PFSK-1 (cell line): ENCODE results near the gene MEGF6.

Experiments used
- FOXP2 ChIP-seq: optimal IDR thresholded peaks from 2 replicates; pipeline ENCODE3; 2011; ENCODE audit warnings: borderline replicate concordance, control low read depth, inconsistent platforms; ENCODE audit not compliant: insufficient read depth; ENCODE audit errors: extremely low read length, extremely low read depth
- POLR2AphosphoS5 ChIP-seq: IDR thresholded peaks from 2 replicates; pipeline ENCODE4 v1.6.1; 2012; ENCODE audit warnings: low read depth, mild to moderate bottlenecking, control low read depth, low read length, moderate library complexity
- REST ChIP-seq, 2 experiments: IDR thresholded peaks; 2 replicates each; pipeline versions ENCODE4 v1.6.1 to v1.8.0; 2011 to 2012; ENCODE audit warnings: low read depth in 2 of 2, low read length in 2 of 2, control low read depth in 1 of 2, inconsistent platforms in 1 of 2, mild to moderate bottlenecking in 1 of 2, moderate library complexity in 1 of 2; ENCODE audit not compliant: insufficient read depth in 1 of 2
- SIN3A ChIP-seq: IDR thresholded peaks from 2 replicates; pipeline ENCODE4 v1.6.1; 2012; ENCODE audit warnings: mild to moderate bottlenecking, low read length, moderate library complexity, borderline replicate concordance; ENCODE audit not compliant: insufficient read depth
- TAF1 ChIP-seq: IDR thresholded peaks from 2 replicates; pipeline ENCODE4 v1.6.1; 2012; ENCODE audit warnings: low read length, control low read depth, borderline replicate concordance; ENCODE audit not compliant: insufficient read depth

MEGF6 gene

DNA sequence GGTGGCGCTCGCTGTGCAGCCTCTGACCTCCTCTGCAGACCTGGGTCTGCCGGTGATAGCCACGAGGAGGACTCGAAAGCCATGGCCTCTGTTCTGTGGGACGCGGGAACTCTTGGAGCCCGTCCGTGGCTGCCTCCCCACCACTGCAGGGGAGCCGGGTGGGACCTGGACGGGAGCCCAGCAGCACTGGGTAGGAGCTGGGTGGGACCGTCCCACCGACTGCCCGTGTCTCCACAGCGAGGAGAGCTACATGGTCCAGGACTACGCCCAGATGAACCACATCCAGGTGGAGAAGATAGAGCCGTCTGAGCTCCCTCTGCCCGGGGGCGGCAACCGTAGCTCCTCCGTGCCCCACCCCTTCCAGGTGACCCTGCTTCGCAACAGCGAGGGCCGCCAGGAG, 133.1 kb downstream of the MEGF6 start:
- TF ChIP-seq TAF1 (no peak), SIN3A (no peak)

DNA sequence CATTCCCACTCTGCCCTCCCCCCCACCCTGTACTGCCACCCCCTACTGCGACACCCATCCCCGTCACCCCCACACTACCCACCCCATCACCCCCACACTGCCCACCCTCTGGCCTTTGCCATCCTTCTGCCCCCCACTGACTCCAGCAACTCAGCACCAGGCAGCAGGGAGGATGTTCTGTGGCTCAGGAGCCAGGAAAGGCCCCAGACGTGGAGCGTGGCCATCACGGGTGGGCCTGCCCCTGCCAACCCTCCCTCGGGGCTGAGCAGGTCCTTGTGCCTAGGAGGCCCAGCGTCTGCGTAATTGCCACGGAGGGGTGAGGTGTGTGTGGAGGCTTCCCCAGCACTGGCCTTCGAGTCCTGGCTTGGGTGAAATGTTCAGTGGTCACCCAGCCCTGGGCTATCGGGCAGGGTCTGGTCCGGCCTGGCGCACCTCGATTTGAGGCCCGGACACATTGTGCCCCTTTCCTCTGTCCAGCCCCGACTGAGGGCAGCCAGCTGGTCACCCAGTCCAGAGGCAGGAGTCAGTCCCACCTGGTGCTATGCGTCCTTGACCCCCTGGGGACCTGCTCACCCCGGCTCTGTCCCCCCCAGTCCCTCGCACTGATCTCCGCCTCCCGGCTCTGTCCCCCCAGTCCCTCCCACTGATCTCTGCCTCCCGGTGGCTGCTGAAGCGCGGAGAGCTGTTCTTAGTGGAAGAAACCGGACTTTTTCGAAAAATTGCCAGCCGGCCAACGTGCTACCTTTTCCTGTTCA, 133.9 kb downstream of the MEGF6 start:
- TF ChIP-seq FOXP2 = no peak
- no peak for TF ChIP-seq TAF1
- TF ChIP-seq REST (IDR thresholded peaks at IDR 0.05; ENCODE audit: insufficient read depth in 1 of 2, low read depth in 2 of 2, low read length in 2 of 2) = no peak
- no peak for TF ChIP-seq SIN3A
- TF ChIP-seq POLR2AphosphoS5 = no peak

DNA sequence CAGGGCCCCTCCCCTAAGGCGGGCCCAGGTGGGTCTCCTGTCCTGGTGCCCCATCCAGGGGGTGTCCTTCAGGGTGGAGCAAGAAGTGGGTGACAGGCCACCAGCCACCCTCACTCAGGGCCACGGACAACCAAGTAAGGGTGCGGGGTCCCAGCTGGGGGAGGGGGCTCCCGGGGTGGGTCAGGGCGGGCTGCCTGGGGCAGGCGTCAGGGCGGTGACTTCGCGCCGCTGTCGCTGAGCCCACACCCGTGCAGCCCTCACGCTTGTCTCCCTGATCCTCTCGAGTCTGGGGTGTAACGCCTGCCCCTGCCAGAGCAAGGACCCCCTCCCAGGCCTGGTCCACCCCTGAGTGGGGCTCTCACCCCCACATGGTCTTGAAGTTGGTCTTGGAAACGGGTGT, 134.6 kb downstream of the MEGF6 start:
- TF ChIP-seq REST (IDR thresholded peaks at IDR 0.05; ENCODE audit: insufficient read depth in 1 of 2, low read depth in 2 of 2, low read length in 2 of 2) (no peak), TAF1 (no peak), SIN3A (no peak), POLR2AphosphoS5 (no peak), FOXP2 (no peak)

DNA sequence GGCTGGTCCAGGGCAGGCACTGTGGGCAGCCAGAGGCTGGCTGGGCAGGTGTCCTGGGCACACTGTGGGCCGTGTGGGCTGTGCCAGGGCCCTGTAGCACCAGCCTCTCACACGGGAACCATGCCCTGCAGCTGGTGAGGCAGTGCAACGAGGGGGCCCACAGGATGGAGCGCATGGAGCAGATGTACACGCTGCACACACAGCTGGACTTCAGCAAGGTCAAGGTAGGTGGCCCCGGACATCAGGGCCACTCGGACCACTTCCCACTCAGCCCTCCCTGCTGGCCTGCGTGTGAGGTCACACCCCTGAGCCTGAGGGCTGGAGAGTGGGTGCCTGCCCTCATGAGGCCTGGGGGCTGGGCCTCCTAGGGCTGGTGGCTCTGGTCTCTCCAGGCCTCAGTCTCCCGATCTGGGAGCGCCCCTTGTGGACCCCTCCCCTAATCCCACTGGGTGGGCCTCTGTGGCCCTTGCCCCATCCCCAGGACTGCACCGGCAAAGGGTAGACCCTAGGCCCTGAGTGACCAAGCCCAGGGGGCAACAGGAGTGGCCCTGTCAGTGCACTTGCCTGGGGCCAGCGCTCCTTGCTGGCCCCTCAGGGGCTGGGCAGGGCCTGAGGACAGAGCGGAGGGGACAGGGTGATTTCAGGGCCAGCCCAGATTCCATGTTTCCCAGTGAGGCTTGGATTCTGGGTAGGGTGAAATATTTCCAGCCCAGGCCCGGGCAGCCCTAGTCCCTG, 135.3 kb downstream of the MEGF6 start:
- TF ChIP-seq POLR2AphosphoS5 = no peak
- TF ChIP-seq TAF1 = no peak

GRCh38 chr1:3474421-3474820, 136.9 kb downstream of the MEGF6 start:
- no peak for TF ChIP-seq SIN3A

- no peak for TF ChIP-seq SIN3A
- TF ChIP-seq FOXP2 = no peak
- TF ChIP-seq REST (IDR thresholded peaks at IDR 0.05; ENCODE audit: insufficient read depth in 1 of 2, low read depth in 2 of 2, low read length in 2 of 2) = no peak
- TF ChIP-seq POLR2AphosphoS5 = no peak
- TF ChIP-seq TAF1 = no peak
Observed at GRCh38 chr1:3474016-3474415, 137.3 kb downstream of the MEGF6 start.

DNA sequence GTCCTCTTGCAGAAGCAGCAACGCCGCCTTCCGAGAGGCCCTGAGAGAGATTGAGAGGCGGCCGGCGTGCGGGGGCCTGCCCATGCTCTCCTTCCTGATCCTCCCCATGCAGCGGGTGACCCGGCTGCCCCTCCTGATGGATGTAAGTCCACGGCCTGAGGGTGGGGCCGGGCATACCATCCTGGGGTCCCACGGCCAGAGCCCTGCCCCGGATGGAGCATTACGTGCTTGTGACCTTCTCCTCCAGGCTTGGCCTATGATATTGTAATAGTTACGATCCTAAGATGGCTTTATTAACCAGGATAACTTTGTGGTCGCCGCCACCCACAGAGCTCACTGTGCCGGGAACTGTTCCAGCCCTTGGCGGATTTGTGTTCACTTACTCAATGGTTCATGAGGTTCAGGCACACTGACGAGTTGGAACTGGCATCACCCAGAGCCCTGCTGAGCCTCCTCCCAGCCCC, 137.9 kb downstream of the MEGF6 start:
- no peak for TF ChIP-seq POLR2AphosphoS5
- no peak for TF ChIP-seq FOXP2
- TF ChIP-seq REST (IDR thresholded peaks at IDR 0.05; ENCODE audit: insufficient read depth in 1 of 2, low read depth in 2 of 2, low read length in 2 of 2) = no peak
- TF ChIP-seq TAF1 = no peak
- TF ChIP-seq SIN3A = no peak
